Loucy (cell line): ENCODE measurements around the gene BTN1A1.
A peak's percentile ranks its signal among the peaks of the same experiment; 100 is the strongest.
"Not testable (repeated sequence)": the region's sequence is repeated elsewhere in the genome, so short reads cannot be mapped to it uniquely, and the experiment has no call there.

ENCODE experiments used
- H2AFZ ChIP-seq: fragments of 200-600 bp; sonication (generic); 2 replicates; pipeline ENCODE4 v1.6.0; 2016; ENCODE audit warnings: antibody characterized with exemption, mild to moderate bottlenecking, low read length, moderate library complexity
- H3F3A ChIP-seq: fragments of 200-600 bp; 2 replicates; pipeline ENCODE4 v1.6.0; 2016; ENCODE audit warnings: antibody characterized with exemption, low read depth, mild to moderate bottlenecking
- H3K27me3 ChIP-seq: fragments of 200-600 bp; sonication (generic); 2 replicates; pipeline ENCODE4 v1.6.1; 2014; ENCODE audit warnings: low read length, mild to moderate bottlenecking; ENCODE audit not compliant: insufficient read depth, poor library complexity, severe bottlenecking
- H3K36me3 ChIP-seq: fragments of 200-600 bp; sonication (generic); 2 replicates; pipeline ENCODE4 v1.6.1; 2016; ENCODE audit warnings: low read length; ENCODE audit not compliant: insufficient read depth
- H3K4me1 ChIP-seq: fragments of 200-600 bp; sonication (generic); 2 replicates; pipeline ENCODE4 v1.5.1; 2014; ENCODE audit warnings: low read length, mild to moderate bottlenecking; ENCODE audit not compliant: insufficient read depth, poor library complexity, severe bottlenecking
- H3K4me2 ChIP-seq: fragments of 200-600 bp; sonication (generic); 2 replicates; pipeline ENCODE4 v1.6.0; 2014; ENCODE audit warnings: antibody characterized with exemption, low read length, low read depth, mild to moderate bottlenecking; ENCODE audit not compliant: poor library complexity, severe bottlenecking
- H3K4me3 ChIP-seq: fragments of 200-600 bp; sonication (generic); 2 replicates; pipeline ENCODE4 v1.5.1; 2014; ENCODE audit warnings: low read length, mild to moderate bottlenecking, mixed read lengths; ENCODE audit not compliant: poor library complexity, severe bottlenecking
- H3K79me2 ChIP-seq: fragments of 200-600 bp; sonication (generic); 2 replicates; pipeline ENCODE4 v1.6.1; 2014; ENCODE audit warnings: low read length; ENCODE audit not compliant: insufficient read depth
- H3K9ac ChIP-seq: fragments of 200-600 bp; sonication (generic); 2 replicates; pipeline ENCODE4 v1.6.0; 2014; ENCODE audit warnings: mild to moderate bottlenecking, low read depth, low read length, moderate library complexity; ENCODE audit not compliant: poor library complexity, severe bottlenecking
- H3K9me2 ChIP-seq: fragments of 200-600 bp; sonication (generic); replicated peaks from 2 replicates; pipeline ENCODE4 v1.6.1; 2016; ENCODE audit warnings: low read depth, low read length, mixed read lengths
- H3K9me3 ChIP-seq: fragments of 200-600 bp; sonication (generic); 2 replicates; pipeline ENCODE4 v1.6.1; 2014; ENCODE audit warnings: mild to moderate bottlenecking, antibody characterized with exemption, low read length, low read depth; ENCODE audit not compliant: insufficient read depth
- H4K20me1 ChIP-seq: fragments of 200-600 bp; sonication (generic); 2 replicates; pipeline ENCODE4 v1.6.0; 2014; ENCODE audit warnings: antibody characterized with exemption, low read length, mild to moderate bottlenecking; ENCODE audit not compliant: insufficient read depth, poor library complexity, severe bottlenecking
- EZH2phosphoT487 ChIP-seq: fragments of 200-600 bp; IDR thresholded peaks from 2 replicates; pipeline ENCODE4 v1.6.1; 2018; ENCODE audit warnings: antibody characterized with exemption, mild to moderate bottlenecking, moderate library complexity, borderline replicate concordance
- TF ChIP-seq, protein P1 (sequence below): fragments of 200-600 bp; sonication (generic); conservative IDR thresholded peaks from 2 replicates; pipeline ENCODE4 v1.5.1; 2014; ENCODE audit warnings: mild to moderate bottlenecking, antibody characterized with exemption, low read length

Gene BTN1A1

DNA sequence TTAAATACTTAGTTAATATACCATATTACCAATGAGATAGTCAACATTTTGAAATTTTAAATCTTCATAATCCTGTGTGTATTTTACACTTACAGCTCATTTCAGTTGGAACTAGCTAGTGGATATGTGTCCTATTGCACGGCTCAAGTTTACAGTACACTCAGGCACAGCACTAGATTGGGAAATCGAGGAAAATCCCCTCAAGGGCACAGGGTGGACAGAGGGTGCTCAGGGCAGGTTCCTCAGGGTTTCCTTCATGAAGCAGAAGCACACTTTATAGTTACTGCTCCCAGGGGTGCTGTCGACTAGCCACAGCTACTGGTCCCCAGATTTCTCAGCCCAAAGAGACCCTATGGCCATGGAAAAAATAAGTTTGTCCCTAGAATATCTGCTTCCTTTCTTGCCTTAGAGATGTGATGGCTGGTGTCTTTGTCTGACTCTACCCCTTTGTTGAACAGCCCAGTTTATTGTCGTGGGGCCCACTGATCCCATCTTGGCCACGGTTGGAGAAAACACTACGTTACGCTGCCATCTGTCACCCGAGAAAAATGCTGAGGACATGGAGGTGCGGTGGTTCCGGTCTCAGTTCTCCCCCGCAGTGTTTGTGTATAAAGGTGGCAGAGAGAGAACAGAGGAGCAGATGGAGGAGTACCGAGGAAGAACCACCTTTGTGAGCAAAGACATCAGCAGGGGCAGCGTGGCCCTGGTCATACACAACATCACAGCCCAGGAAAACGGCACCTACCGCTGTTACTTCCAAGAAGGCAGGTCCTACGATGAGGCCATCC is 40.9 kb upstream of the BTN1A1 start:
- peak overlapping the region; percentile 68 for H3K4me2 ChIP-seq
- peaks cover 57% of the 10 kb centered on the region for H3K79me2 ChIP-seq
- peak overlapping the region; percentile 87 for H3K9ac ChIP-seq
- H3K9me2 ChIP-seq = no peaks in the 10 kb centered on the region
- H3K36me3 ChIP-seq = peaks cover 20% of the 10 kb centered on the region; the same call in 1 of the 2 replicates
- H3K9me3 ChIP-seq = no peaks in the 10 kb centered on the region
- peaks cover 42% of the 10 kb centered on the region for H3K4me1 ChIP-seq
- H2AFZ ChIP-seq = no peak overlapping the region
- peak overlapping the region; percentile 89 for H3K4me3 ChIP-seq
- H3K27me3 ChIP-seq = no peaks in the 10 kb centered on the region
- H4K20me1 ChIP-seq = peaks cover 16% of the 10 kb centered on the region
- no peaks in the 10 kb centered on the region for H3F3A ChIP-seq
- TF ChIP-seq EZH2phosphoT487 = no peak
- TF ChIP-seq, protein P1, sequence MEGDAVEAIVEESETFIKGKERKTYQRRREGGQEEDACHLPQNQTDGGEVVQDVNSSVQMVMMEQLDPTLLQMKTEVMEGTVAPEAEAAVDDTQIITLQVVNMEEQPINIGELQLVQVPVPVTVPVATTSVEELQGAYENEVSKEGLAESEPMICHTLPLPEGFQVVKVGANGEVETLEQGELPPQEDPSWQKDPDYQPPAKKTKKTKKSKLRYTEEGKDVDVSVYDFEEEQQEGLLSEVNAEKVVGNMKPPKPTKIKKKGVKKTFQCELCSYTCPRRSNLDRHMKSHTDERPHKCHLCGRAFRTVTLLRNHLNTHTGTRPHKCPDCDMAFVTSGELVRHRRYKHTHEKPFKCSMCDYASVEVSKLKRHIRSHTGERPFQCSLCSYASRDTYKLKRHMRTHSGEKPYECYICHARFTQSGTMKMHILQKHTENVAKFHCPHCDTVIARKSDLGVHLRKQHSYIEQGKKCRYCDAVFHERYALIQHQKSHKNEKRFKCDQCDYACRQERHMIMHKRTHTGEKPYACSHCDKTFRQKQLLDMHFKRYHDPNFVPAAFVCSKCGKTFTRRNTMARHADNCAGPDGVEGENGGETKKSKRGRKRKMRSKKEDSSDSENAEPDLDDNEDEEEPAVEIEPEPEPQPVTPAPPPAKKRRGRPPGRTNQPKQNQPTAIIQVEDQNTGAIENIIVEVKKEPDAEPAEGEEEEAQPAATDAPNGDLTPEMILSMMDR = no peak

DNA sequence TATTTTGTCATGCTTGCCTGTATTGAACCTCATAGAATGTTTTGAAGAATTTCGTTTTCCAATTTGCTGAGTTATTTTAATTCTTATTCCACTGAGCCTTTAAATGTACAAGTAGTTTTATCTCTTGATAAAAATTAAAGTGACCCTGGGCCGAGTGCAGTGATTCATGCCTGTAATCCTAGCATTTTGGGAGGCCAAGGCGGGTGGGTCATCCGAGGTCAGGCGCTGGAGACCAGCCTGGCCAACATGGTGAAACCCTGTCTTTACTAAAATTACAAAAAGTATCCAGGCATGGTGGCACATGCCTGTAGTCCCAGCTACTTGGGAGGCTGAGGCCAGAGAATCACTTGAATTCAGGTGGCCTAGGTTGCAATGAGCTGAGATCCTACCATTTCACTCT is 38.8 kb upstream of the BTN1A1 start:
- Histone ChIP-seq H4K20me1 (peaks cover 16% of the 10 kb centered on the region), H3K79me2 (peaks cover 65% of the 10 kb centered on the region), H3K36me3 (peaks cover 41% of the 10 kb centered on the region; the same call in 1 of the 2 replicates), H3K4me2 (peak overlapping the region; percentile 68), H3K4me3 (peak overlapping the region; percentile 89), H3K9ac (peak overlapping the region; percentile 87), H3K4me1 (peaks cover 48% of the 10 kb centered on the region)
- not testable (repeated sequence) for H3K9me2 ChIP-seq, H3K27me3 ChIP-seq, H3K9me3 ChIP-seq, H2AFZ ChIP-seq, H3F3A ChIP-seq

DNA sequence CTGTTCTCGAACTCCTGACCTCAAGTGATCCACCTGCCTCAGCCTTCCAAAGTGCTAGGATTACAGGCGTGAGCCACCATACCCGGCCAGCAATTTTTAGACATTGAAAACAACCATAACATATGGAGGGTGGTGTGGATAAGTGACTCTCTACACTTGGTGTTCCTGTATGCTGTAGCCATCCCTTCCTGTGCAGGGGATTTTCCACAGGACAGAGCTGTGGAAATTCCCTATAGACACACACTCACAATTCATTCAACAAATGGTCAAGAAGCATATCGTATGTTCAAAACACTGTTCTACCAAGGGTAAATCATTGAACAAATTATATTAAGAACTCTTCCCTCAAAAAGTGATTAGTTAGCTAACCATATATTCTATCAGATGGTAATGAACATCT is 36.1 kb upstream of the BTN1A1 start:
- TF ChIP-seq, protein P1 = no peak
- no peak for TF ChIP-seq EZH2phosphoT487
- H3K4me1 ChIP-seq = peaks cover 41% of the 10 kb centered on the region
- peaks cover 60% of the 10 kb centered on the region; the same call in 1 of the 2 replicates for H3K36me3 ChIP-seq
- peaks cover 13% of the 10 kb centered on the region for H4K20me1 ChIP-seq
- no peaks in the 10 kb centered on the region for H3F3A ChIP-seq
- H3K79me2 ChIP-seq = peaks cover 52% of the 10 kb centered on the region
- no peaks in the 10 kb centered on the region for H3K9me2 ChIP-seq
- H3K9me3 ChIP-seq = no peaks in the 10 kb centered on the region
- no peak overlapping the region for H3K4me3 ChIP-seq
- no peak overlapping the region for H2AFZ ChIP-seq
- no peak overlapping the region for H3K4me2 ChIP-seq
- H3K27me3 ChIP-seq = no peaks in the 10 kb centered on the region
- no peak overlapping the region for H3K9ac ChIP-seq
